GM06990 (cell line): ENCODE measurements around the gene EPN1.

Experiments used
- DNase-seq: peaks from one replicate; pipeline ENCODE4 v3.0.0-alpha.2; 2011; ENCODE audit not compliant: insufficient read length; ENCODE audit errors: extremely low read depth
- H3K27me3 ChIP-seq: replicated peaks from 2 replicates; pipeline ENCODE4 v1.6.0; 2011; ENCODE audit warnings: low read length; ENCODE audit not compliant: control insufficient read depth, insufficient read depth
- H3K36me3 ChIP-seq: 2 replicates; pipeline ENCODE4 v1.5.1; 2011; ENCODE audit warnings: low read length; ENCODE audit not compliant: control insufficient read depth, insufficient read depth
- H3K4me3 ChIP-seq: replicated peaks from 2 replicates; pipeline ENCODE4 v1.5.1; 2011; ENCODE audit warnings: low read depth, mild to moderate bottlenecking, control low read depth, low read length
- CTCF ChIP-seq: IDR thresholded peaks from 2 replicates; pipeline ENCODE4 v1.5.1; 2011; ENCODE audit warnings: low read length, control low read depth, mild to moderate bottlenecking, inconsistent platforms; ENCODE audit not compliant: insufficient read depth, poor library complexity, severe bottlenecking

Gene EPN1

GRCh38 chr19:55694656-55695491 lies 19.8 kb downstream of the EPN1 start:
- H3K36me3 ChIP-seq: peaks cover 44% of the 10 kb centered on the region
- no peak for TF ChIP-seq CTCF
- no peak overlapping the region for H3K4me3 ChIP-seq
- no peaks in the 10 kb centered on the region for H3K27me3 ChIP-seq
- no peak for DNase-seq

- DNase-seq: no peak
- Histone ChIP-seq H3K27me3 (no peaks in the 10 kb centered on the region), H3K36me3 (peaks cover 42% of the 10 kb centered on the region), H3K4me3 (no peak overlapping the region)
- no peak for TF ChIP-seq CTCF
These were observed 20.7 kb downstream of the EPN1 start for GRCh38 chr19:55695511-55696290.

GRCh38 chr19:55696301-55697068 lies 21.5 kb downstream of the EPN1 start:
- Histone ChIP-seq H3K27me3 (no peaks in the 10 kb centered on the region), H3K36me3 (peaks cover 38% of the 10 kb centered on the region), H3K4me3 (no peak overlapping the region)
- DNase-seq: no peak
- TF ChIP-seq CTCF: no peak

- no peak overlapping the region for H3K4me3 ChIP-seq
- no peak for DNase-seq
- TF ChIP-seq CTCF: no peak
- H3K36me3 ChIP-seq: peaks cover 35% of the 10 kb centered on the region
- no peaks in the 10 kb centered on the region for H3K27me3 ChIP-seq
These were observed 22.0 kb downstream of the EPN1 start for GRCh38 chr19:55697069-55697440.

GRCh38 chr19:55697698-55698097 lies 22.7 kb downstream of the EPN1 start:
- H3K27me3 ChIP-seq: no peaks in the 10 kb centered on the region
- no peak for DNase-seq
- TF ChIP-seq CTCF: no peak
- peaks cover 32% of the 10 kb centered on the region for H3K36me3 ChIP-seq
- H3K4me3 ChIP-seq: no peak overlapping the region
